ENCODE measurements around the gene NUFIP1. TPM values are rescaled to one million over a fixed set of nuclear protein-coding genes. Genes with fewer than 3 reads are reported as not detected.
"Not testable (repeated sequence)": the region's sequence is repeated elsewhere in the genome, so short reads cannot be mapped to it uniquely, and the experiment has no call there.

The NUFIP1 gene
- total RNA-seq: 1 to 10 TPM; 2.4 to 4.0 (median 3.3) TPM

- TF ChIP-seq POLR2A (IDR thresholded peaks at IDR 0.05) (no peak), CTCF (IDR thresholded peaks at IDR 0.05) (peak in 1 of 3 donors; percentile 48), POLR2AphosphoS5 (IDR thresholded peaks at IDR 0.05) (peak; percentile 71 to 87 (median 75))
- Histone ChIP-seq H3K27ac (peak within 1 kb of the TSS; percentile 92 to 93), H3K36me3 (no peaks in the 10 kb centered on the region), H3K9me3 (no peaks in the 10 kb centered on the region), H3K4me1 (peaks cover 3 to 12% of the 10 kb centered on the region in 2 donors), H3K4me3 (peak within 1 kb of the TSS; percentile 84 to 96 (median 90)), H3K27me3 (no peaks in the 10 kb centered on the region)
- intact Hi-C loops (cut with DNase I; ENCODE audit: low total_unique reads): no loop called here
- peak; percentile 85 to 90 for DNase-seq (ENCODE audit: low spot score in 2 of 2)
These were observed at the start of gene NUFIP1, which contains the start of gene GPALPP1 for GRCh38 chr13:44989071-44989889. NUFIP1 (minus strand) TSS chr13:44989471; CDS start chr13:44989436, 35 bp downstream. GPALPP1 (plus strand) TSS chr13:44989538; CDS start chr13:44989655, 117 bp downstream.

- Histone ChIP-seq H3K4me1 (no peaks in the 10 kb centered on the region), H3K4me3 (no peak overlapping the region), H3K9me3 (no peaks in the 10 kb centered on the region), H3K36me3 (no peaks in the 10 kb centered on the region), H3K27me3 (no peaks in the 10 kb centered on the region), H3K27ac (no peak overlapping the region)
- no peak for DNase-seq (ENCODE audit: low spot score in 2 of 2)
- intact Hi-C loops (cut with DNase I; ENCODE audit: low total_unique reads): no loop called here
- TF ChIP-seq POLR2A (IDR thresholded peaks at IDR 0.05): no peak
These were observed 46.9 kb upstream of the NUFIP1 start for GRCh38 chr13:45036206-45036605.

GRCh38 chr13:45034342-45034741 is 45.1 kb upstream of the NUFIP1 start:
- H3K9me3 ChIP-seq: no peaks in the 10 kb centered on the region
- intact Hi-C loops (cut with DNase I; ENCODE audit: low total_unique reads): no loop called here
- no peaks in the 10 kb centered on the region for H3K36me3 ChIP-seq
- no peak for DNase-seq (ENCODE audit: low spot score in 2 of 2)
- no peaks in the 10 kb centered on the region for H3K27me3 ChIP-seq
- H3K27ac ChIP-seq: no peak overlapping the region
- H3K4me1 ChIP-seq: no peaks in the 10 kb centered on the region
- TF ChIP-seq POLR2A (IDR thresholded peaks at IDR 0.05) (no peak), POLR2AphosphoS5 (IDR thresholded peaks at IDR 0.05) (no peak), CTCF (IDR thresholded peaks at IDR 0.05) (no peak)
- no peak overlapping the region for H3K4me3 ChIP-seq

GRCh38 chr13:45024847-45025246 is 35.6 kb upstream of the NUFIP1 start:
- Histone ChIP-seq H3K9me3 (no peaks in the 10 kb centered on the region), H3K27ac (no peak overlapping the region), H3K4me1 (no peaks in the 10 kb centered on the region), H3K36me3 (peaks cover 5% of the 10 kb centered on the region), H3K27me3 (no peaks in the 10 kb centered on the region), H3K4me3 (no peak overlapping the region)
- intact Hi-C loops (cut with DNase I; ENCODE audit: low total_unique reads): no loop called here
- TF ChIP-seq CTCF (IDR thresholded peaks at IDR 0.05) (no peak), POLR2A (IDR thresholded peaks at IDR 0.05) (no peak), POLR2AphosphoS5 (IDR thresholded peaks at IDR 0.05) (no peak)
- no peak for DNase-seq (ENCODE audit: low spot score in 2 of 2)

GRCh38 chr13:45021250-45021649 is 32.0 kb upstream of the NUFIP1 start:
- Histone ChIP-seq H3K4me1 (no peaks in the 10 kb centered on the region), H3K27me3 (no peaks in the 10 kb centered on the region), H3K36me3 (peaks cover 2% of the 10 kb centered on the region), H3K27ac (no peak overlapping the region), H3K4me3 (no peak overlapping the region), H3K9me3 (no peaks in the 10 kb centered on the region)
- no peak for DNase-seq (ENCODE audit: low spot score in 2 of 2)
- intact Hi-C loops (cut with DNase I; ENCODE audit: low total_unique reads): no loop called here
- TF ChIP-seq POLR2A (IDR thresholded peaks at IDR 0.05): no peak
- TF ChIP-seq POLR2AphosphoS5 (IDR thresholded peaks at IDR 0.05): no peak
- TF ChIP-seq CTCF (IDR thresholded peaks at IDR 0.05): no peak

- H3K27me3 ChIP-seq; H3K9me3 ChIP-seq; intact Hi-C loops (cut with DNase I; ENCODE audit: low total_unique reads); H3K4me3 ChIP-seq; DNase-seq (ENCODE audit: low spot score in 2 of 2); H3K27ac ChIP-seq; H3K4me1 ChIP-seq; H3K36me3 ChIP-seq: not testable (repeated sequence)
These were observed 30.7 kb upstream of the NUFIP1 start for GRCh38 chr13:45019981-45020380.

Measured in breast epithelium (tissue), 4 donors.